Effector memory CD4-positive, alpha-beta T cell (primary cell): ENCODE data around the gene FOXA2.

Source experiments
- DNase-seq, 3 donors: peaks; one replicate each; pipeline ENCODE4 v3.0.0-alpha.2; 2020
- H3K27ac ChIP-seq: 2 replicates; pipeline ENCODE4 v1.7.0; 2013; ENCODE audit warnings: mild to moderate bottlenecking, low read length, moderate library complexity; ENCODE audit not compliant: insufficient read depth, poor library complexity, severe bottlenecking
- H3K27me3 ChIP-seq: replicated peaks from 2 replicates; pipeline ENCODE4 v1.7.0; 2013; ENCODE audit warnings: mild to moderate bottlenecking, low read length; ENCODE audit not compliant: insufficient read depth, control insufficient read depth, poor library complexity, severe bottlenecking
- H3K36me3 ChIP-seq: 2 replicates; pipeline ENCODE4 v1.7.0; 2013; ENCODE audit warnings: mild to moderate bottlenecking, low read length, moderate library complexity; ENCODE audit not compliant: control insufficient read depth, insufficient read depth
- H3K4me1 ChIP-seq: 2 replicates; pipeline ENCODE4 v1.7.0; 2013; ENCODE audit warnings: low read length, mild to moderate bottlenecking; ENCODE audit not compliant: control insufficient read depth, insufficient read depth, poor library complexity, severe bottlenecking
- H3K4me3 ChIP-seq: 2 replicates; pipeline ENCODE4 v1.7.0; 2013; ENCODE audit warnings: low read length, low read depth, mild to moderate bottlenecking; ENCODE audit not compliant: insufficient read depth, poor library complexity, severe bottlenecking
- H3K9me3 ChIP-seq: 2 replicates; pipeline ENCODE4 v1.7.0; 2013; ENCODE audit warnings: mild to moderate bottlenecking, low read length, moderate library complexity; ENCODE audit not compliant: control insufficient read depth

FOXA2 gene

DNA sequence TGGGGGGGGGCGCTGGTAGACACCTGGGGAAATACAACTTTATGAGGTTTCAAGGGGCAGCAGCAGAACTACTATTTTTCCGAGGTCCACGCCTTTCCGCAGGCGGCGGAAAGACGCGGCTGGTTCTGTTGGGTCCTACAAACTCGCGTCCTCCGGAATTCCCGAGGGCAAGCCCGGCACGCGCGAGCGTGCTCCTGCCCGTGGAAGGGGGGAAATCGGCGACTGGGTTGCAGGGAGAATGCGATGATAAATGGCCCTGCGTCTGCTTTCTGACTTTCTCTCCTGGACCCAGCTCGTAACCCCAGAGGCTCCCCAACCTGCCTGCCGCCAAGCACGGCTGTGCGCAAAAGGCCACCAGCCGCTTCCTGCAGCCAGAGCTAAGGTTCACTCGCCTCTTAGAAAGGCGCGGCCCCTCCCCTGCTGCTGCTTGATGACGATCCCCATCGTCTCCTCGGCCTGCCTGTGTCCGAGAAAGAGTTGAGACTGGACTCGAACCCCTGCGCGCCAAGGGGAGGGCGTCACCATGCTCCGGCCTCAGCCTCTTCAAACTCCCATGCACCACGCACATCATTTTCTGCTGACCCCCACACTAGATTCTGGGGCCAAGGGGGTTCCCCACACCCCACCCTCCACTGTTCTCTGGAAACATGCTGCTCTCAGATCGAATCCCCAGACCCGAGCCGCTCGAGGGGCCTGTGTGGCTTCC is 6.7 kb downstream of the FOXA2 start:
- Histone ChIP-seq H3K4me3 (no peak overlapping the region), H3K27me3 (peaks cover 5% of the 10 kb centered on the region), H3K9me3 (no peaks in the 10 kb centered on the region), H3K4me1 (no peaks in the 10 kb centered on the region), H3K36me3 (no peaks in the 10 kb centered on the region), H3K27ac (no peak overlapping the region)
- DNase-seq, result no peak

DNA sequence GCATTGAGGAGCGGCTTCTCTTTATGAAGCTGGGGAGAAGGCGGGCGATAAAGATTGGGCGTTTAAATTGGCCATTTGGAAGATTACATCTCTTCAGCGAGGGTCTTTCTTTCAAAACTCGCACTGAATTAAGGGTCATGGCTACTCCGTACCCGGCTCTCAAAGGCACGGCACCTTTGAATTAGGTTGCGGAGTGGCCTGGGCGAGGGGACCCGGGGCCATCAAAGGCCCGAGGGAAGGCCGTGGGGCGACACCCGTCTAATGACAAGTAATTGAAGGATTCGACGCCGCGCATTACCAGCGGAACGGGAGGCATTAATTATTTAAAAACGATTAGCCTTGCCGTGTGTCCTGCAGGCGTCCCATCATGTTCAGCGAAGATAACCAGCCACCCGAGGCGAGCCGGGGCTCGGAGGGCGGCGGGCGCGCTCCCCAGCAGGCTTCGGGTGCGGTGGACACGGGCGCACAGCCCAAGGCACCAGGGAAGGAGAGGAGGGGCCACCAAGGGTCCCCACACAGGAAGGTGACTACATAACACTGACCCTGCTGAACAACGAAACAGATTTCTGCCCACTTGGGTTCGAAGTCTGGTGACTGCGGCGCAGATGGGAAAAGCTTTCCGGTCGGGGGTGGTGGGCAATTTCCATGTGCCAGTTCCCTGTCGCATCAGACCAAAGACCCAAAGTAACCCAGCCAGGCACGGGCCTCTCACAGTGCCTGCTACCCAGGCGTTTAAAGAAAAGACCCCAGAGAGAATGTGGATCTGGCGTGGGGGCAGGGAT is 7.4 kb downstream of the FOXA2 start:
- H3K36me3 ChIP-seq, result no peaks in the 10 kb centered on the region
- peaks cover 5% of the 10 kb centered on the region for H3K27me3 ChIP-seq
- no peaks in the 10 kb centered on the region for H3K4me1 ChIP-seq
- no peaks in the 10 kb centered on the region for H3K9me3 ChIP-seq
- no peak overlapping the region for H3K27ac ChIP-seq
- no peak overlapping the region for H3K4me3 ChIP-seq
- no peak for DNase-seq

DNA sequence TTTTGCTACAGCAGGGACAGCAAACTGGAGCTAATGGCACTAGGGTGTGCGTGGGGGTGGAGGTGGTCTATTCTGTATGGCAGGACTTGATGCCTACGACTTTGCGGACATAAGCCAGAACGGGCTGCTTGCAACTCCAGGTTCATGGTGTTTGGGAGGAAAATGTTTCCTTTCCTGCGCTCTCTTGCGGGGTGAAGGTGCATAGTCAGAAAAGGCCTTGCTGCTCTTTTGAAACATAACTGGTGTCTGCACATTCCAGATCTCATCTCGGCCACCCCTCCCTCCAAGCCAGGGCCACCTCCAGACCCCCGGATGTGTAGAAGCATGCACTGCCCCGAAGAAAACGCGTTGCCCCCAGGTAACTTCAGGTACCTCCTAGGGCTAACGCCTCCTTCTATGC is 8.1 kb downstream of the FOXA2 start:
- H3K4me3 ChIP-seq, result no peak overlapping the region
- H3K27me3 ChIP-seq, result peaks cover 5% of the 10 kb centered on the region
- H3K4me1 ChIP-seq, result no peaks in the 10 kb centered on the region

DNA sequence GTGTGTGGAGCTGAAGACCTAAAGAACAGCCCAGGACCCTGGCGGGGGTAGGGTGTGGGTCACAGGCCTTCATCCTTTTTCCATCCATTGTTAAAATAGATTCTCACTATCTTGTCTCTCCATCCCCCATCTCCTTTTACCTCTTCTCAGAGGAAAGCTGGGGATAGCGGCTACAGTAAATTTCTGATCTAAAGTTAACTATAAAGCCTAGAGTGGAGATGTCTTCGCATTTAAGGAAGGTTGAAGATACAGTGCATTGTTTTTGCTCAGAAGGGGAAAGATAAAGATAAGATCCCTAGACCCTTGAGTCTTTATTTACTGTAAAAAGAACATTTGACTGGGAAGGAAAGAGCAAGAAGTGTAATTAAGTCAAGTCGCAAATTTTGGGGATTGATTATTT is 8.6 kb downstream of the FOXA2 start:
- Histone ChIP-seq H3K4me3 (no peak overlapping the region), H3K27ac (no peak overlapping the region), H3K36me3 (no peaks in the 10 kb centered on the region), H3K9me3 (no peaks in the 10 kb centered on the region), H3K4me1 (no peaks in the 10 kb centered on the region), H3K27me3 (peaks cover 7% of the 10 kb centered on the region)
- no peak for DNase-seq

More for the DNA sequence above, 8.1 kb downstream of the FOXA2 start:
- no peaks in the 10 kb centered on the region for H3K36me3 ChIP-seq
- H3K27ac ChIP-seq, result no peak overlapping the region
- H3K9me3 ChIP-seq, result no peaks in the 10 kb centered on the region
- DNase-seq, result no peak

DNA sequence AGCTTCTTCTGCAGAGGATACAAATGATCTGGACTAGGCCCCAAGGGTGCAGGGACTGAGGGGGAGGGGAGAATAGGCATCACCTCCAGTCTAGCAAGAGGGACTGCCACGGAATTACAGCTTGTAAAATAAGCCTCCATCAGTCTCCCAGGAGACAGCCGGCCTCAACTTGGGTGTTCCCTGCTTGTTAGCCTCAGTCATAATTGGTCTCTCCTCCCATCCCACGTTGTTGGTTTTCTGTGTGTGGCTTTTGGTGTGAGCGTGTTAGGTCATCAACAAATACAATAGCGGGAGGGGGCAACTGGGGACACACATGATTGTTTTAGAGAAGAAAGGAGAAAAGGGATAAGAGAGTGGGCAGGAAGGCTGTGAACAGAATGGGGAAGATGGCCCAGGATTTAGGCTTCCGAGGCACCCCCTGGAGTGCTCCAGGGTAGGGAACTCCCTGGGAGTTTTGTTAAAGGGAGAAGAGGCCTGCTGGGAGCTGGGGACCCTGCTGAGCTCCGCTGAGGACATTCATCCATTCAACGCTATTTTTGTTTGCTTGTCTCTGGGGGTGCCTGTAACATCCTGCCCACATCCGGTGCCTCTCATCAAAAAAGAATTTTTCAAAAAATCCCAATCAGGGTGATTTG is 9.2 kb downstream of the FOXA2 start:
- H3K27ac ChIP-seq, result no peak overlapping the region
- no peak overlapping the region for H3K4me3 ChIP-seq
- no peaks in the 10 kb centered on the region for H3K36me3 ChIP-seq
- H3K27me3 ChIP-seq, result peaks cover 7% of the 10 kb centered on the region
- H3K4me1 ChIP-seq, result no peaks in the 10 kb centered on the region
- no peak for DNase-seq
- no peaks in the 10 kb centered on the region for H3K9me3 ChIP-seq

DNA sequence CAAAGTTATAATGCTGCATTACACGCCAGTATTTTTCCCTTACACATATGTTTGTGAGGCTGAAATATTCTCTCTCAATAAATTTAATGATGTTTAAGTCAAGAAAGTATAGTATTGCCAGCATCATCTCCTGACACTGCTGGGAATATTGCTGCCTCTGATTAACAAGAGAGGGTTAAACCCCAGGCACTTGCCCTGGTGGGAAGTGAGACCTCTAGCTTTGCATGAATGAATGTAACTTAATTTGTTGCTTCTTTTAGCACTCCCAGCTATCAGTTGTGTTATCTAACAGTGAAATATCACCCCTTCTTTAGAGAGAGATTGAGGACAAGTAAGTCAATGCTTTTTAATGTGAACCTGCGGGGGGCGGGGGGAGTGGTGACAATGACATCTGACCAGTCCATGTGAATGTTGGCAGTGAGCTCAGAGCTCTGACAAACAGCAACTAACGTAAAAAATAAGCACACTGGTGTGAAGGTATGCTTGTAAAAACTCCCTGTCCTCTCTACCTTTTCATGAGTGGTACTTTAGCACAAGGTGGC is 9.8 kb downstream of the FOXA2 start:
- Histone ChIP-seq H3K36me3 (no peaks in the 10 kb centered on the region), H3K4me1 (no peaks in the 10 kb centered on the region), H3K9me3 (no peaks in the 10 kb centered on the region), H3K27ac (no peak overlapping the region), H3K4me3 (no peak overlapping the region), H3K27me3 (peaks cover 7% of the 10 kb centered on the region)
- DNase-seq, result no peak

DNA sequence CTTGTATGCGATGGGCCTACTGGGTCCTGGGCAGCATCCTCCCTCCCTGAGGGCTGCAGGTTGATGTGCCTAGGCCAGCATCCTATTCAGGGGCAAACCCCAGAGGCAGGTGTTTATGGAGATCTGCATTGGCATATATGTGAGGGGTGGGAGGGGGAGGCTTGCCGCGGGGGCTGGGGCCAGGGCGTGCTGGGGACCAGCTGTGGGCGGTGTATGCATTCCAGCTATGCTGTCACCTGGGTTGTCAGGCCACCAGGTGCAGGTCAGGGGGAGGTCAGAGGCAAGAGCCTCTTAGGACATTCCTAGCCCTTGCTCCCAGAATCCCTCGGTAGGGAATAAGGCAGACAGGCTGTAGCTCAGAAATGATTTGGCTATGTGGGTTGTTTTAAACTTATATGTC is 11.9 kb downstream of the FOXA2 start:
- Histone ChIP-seq H3K36me3 (no peaks in the 10 kb centered on the region), H3K9me3 (no peaks in the 10 kb centered on the region), H3K4me1 (no peaks in the 10 kb centered on the region), H3K27me3 (peaks cover 12% of the 10 kb centered on the region), H3K27ac (no peak overlapping the region), H3K4me3 (no peak overlapping the region)
- no peak for DNase-seq

DNA sequence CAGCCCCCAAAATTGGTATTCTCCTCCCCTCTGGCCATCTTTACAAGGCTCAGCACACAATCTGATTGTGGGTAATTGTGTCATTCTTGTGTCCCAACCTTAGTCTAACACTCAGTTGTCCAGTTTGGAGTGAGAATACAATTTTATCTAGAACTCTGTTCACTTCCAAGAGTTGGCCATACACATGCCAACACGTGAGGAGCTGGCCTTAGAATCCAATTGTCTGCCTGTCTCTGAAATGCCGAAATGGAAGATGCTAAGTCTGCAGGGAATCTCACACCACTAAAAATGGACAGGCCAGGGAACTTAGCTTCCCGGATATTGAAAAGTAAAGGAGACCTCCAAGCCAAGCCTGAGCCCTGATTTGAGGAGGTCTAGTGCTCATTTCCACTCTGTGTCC is 12.3 kb downstream of the FOXA2 start:
- H3K27ac ChIP-seq, result no peak overlapping the region
- no peaks in the 10 kb centered on the region for H3K36me3 ChIP-seq
- no peak for DNase-seq
- no peaks in the 10 kb centered on the region for H3K9me3 ChIP-seq
- no peak overlapping the region for H3K4me3 ChIP-seq
- peaks cover 12% of the 10 kb centered on the region for H3K27me3 ChIP-seq
- H3K4me1 ChIP-seq, result no peaks in the 10 kb centered on the region

DNA sequence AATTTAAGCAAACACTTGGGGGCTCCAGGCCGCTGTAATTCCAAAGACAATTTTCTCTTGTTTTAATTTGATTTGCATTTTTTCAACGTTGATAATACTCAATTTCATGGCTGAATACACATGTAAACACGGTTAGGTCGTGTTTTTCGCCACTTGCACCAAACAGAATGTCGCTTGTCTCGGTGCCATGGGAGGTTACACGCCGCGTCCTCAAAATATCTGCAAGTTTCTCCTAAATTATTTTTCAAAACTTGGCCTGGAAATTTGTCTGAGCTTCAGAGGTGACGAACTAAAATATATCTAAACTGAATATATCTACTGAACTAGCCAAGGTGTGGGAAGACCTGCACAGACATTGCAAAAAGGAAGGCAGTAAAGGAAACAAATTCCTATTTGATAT is 15.0 kb downstream of the FOXA2 start:
- Histone ChIP-seq H3K27ac (no peak overlapping the region), H3K36me3 (no peaks in the 10 kb centered on the region), H3K4me3 (no peak overlapping the region), H3K27me3 (peaks cover 15% of the 10 kb centered on the region), H3K9me3 (no peaks in the 10 kb centered on the region), H3K4me1 (no peaks in the 10 kb centered on the region)
- DNase-seq, result no peak

DNA sequence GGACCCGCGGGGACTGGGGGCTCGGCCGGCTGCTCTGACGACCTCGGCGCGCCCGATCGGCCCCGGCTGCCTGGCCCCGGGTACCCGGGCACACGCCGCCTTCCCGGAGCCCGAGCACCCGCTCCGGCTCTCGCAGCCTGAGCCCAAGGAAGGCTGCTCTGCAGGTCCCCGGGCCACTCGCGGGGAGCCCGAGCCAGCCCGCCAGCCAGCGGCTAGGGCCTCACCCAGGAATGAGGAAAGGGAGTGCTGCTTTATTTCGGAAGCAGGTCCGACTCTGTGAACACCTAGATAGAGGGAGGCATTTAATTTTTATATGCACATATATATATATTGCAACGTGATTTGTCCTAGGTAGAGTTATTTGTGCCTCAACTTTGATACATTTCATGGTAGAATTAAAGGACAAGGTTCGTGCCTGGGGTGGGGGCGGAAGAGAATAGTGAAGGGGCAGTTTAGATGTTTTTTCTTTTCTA is 15.5 kb downstream of the FOXA2 start:
- peaks cover 15% of the 10 kb centered on the region for H3K27me3 ChIP-seq
- H3K4me3 ChIP-seq, result no peak overlapping the region
- no peaks in the 10 kb centered on the region for H3K4me1 ChIP-seq
- no peak for DNase-seq
- no peaks in the 10 kb centered on the region for H3K36me3 ChIP-seq
- H3K9me3 ChIP-seq, result no peaks in the 10 kb centered on the region
- no peak overlapping the region for H3K27ac ChIP-seq
